Panc1 (cell line): ENCODE results near the gene BTG2. TPM values are rescaled to one million over a fixed set of nuclear protein-coding genes. Genes with fewer than 3 reads are reported as not detected.

Source experiments
- ATAC-seq: fragments of 200-7000 bp; cut with Tn5 transposase; 2 replicates; pipeline ENCODE4 v1.9.1; 2020; ENCODE audit warnings: mild to moderate bottlenecking, moderate library complexity
- BruUV-seq: library from RNA; stranded (reverse); fragments of 400-500 nt; replicated peaks from 2 replicates; lab custom pipeline; 2021; lab: Mats Ljungman, UMichigan
- CTCF ChIA-PET: fragments of 300-600 bp; sonication (Branson Sonifier 250); formaldehyde crosslinking; loops from one replicate; lab custom pipeline; 2022; ENCODE audit warnings: antibody characterized with exemption; lab: Charles Lee
- POLR2A ChIA-PET: fragments of 300-600 bp; sonication (Branson Sonifier 250); formaldehyde crosslinking; loops from one replicate; lab custom pipeline; 2022; ENCODE audit warnings: antibody characterized with exemption; lab: Charles Lee
- DNase-seq: peaks from one replicate; pipeline ENCODE4 v3.0.0-alpha.2; 2010; ENCODE audit warnings: low read depth, low spot score
- H3K27ac ChIP-seq: 2 replicates; pipeline ENCODE4 v1.5.1; 2011; ENCODE audit warnings: mild to moderate bottlenecking, low read length, inconsistent platforms
- H3K27me3 ChIP-seq: fragments of 200-500 bp; sonication (Bioruptor generic); 2 replicates; pipeline ENCODE4 v1.6.0; 2014; ENCODE audit warnings: low read length, inconsistent platforms; ENCODE audit not compliant: control insufficient read depth, insufficient read depth
- H3K36me3 ChIP-seq: fragments of 200-500 bp; sonication (Bioruptor generic); 2 replicates; pipeline ENCODE4 v1.5.1; 2014; ENCODE audit warnings: inconsistent platforms, mild to moderate bottlenecking, low read length, moderate library complexity; ENCODE audit not compliant: control insufficient read depth, insufficient read depth
- H3K4me1 ChIP-seq: 2 replicates; pipeline ENCODE4 v1.5.1; 2011; ENCODE audit warnings: inconsistent platforms, mild to moderate bottlenecking, low read length, moderate library complexity; ENCODE audit not compliant: control insufficient read depth, insufficient read depth
- H3K4me3 ChIP-seq, 2 experiments: 2 replicates each; pipeline ENCODE4 v1.5.1; 2011 to 2012; ENCODE audit warnings: low read depth in 2 of 2, low read length in 2 of 2, mild to moderate bottlenecking in 2 of 2, inconsistent platforms in 1 of 2, moderate library complexity in 1 of 2
- H3K9me3 ChIP-seq: fragments of 200-500 bp; sonication (Bioruptor generic); 2 replicates; pipeline ENCODE4 v1.5.1; 2014; ENCODE audit warnings: low read depth, mild to moderate bottlenecking, inconsistent platforms, low read length, moderate library complexity; ENCODE audit not compliant: control insufficient read depth, insufficient read depth
- CTCF ChIP-seq: fragments of 450-650 bp; IDR thresholded peaks from 2 replicates; pipeline ENCODE4 v1.5.1; 2017; ENCODE audit warnings: mild to moderate bottlenecking
- POLR2AphosphoS5 ChIP-seq: IDR thresholded peaks from 2 replicates; pipeline ENCODE4 v1.6.1; 2012; ENCODE audit warnings: mild to moderate bottlenecking, low read depth, low read length, moderate library complexity
- REST ChIP-seq, 2 experiments: IDR thresholded peaks; 2 replicates each; pipeline ENCODE4 v1.6.1; 2011 to 2012; ENCODE audit warnings: low read depth in 2 of 2, control low read depth in 1 of 2, low read length in 1 of 2, mild to moderate bottlenecking in 1 of 2, moderate library complexity in 1 of 2; ENCODE audit not compliant: insufficient read depth in 1 of 2
- SIN3A ChIP-seq: IDR thresholded peaks from 2 replicates; pipeline ENCODE4 v1.6.1; 2012; ENCODE audit warnings: low read depth, mild to moderate bottlenecking, low read length, moderate library complexity, borderline replicate concordance; ENCODE audit not compliant: insufficient read depth
- TCF7L2 ChIP-seq: IDR thresholded peaks from 2 replicates; pipeline ENCODE4 v1.6.1; 2011; ENCODE audit warnings: mild to moderate bottlenecking, low read depth, low read length, inconsistent platforms
- in situ Hi-C: cut with HindIII; loops from 2 replicates; pipeline ENCODE4 v1.10.0; 2016; ENCODE audit warnings: low sequenced_read_pairs, low pct_unique_long_range_greater_than_20kb
- intact Hi-C: fragments of 100-400 bp; cut with micrococcal nuclease; formaldehyde crosslinking; loops from one replicate; pipeline ENCODE4 v1.10.0; 2022; ENCODE audit not compliant: unreplicated experiment
- total RNA-seq: library from RNA; stranded (reverse); gene quantifications from one replicate; pipeline ENCODE4 v1.2.1, GENCODE V29; 2021; ENCODE audit not compliant: unreplicated experiment

The BTG2 gene
- total RNA-seq, 1 experiment from 2014 or later: 6.1 TPM

GRCh38 chr1:203353486-203353885 is 48.2 kb downstream of the BTG2 start:
- Histone ChIP-seq H3K27ac (no peak overlapping the region), H3K27me3 (peaks cover 26% of the 10 kb centered on the region), H3K9me3 (no peaks in the 10 kb centered on the region), H3K4me3 (no peak overlapping the region), H3K36me3 (no peaks in the 10 kb centered on the region), H3K4me1 (no peaks in the 10 kb centered on the region)
- POLR2A ChIA-PET: no interaction called here
- CTCF ChIA-PET: interaction anchor here (0.6 kb wide), 1 partner anchor 27 kb away, joined by 3 read pairs; no protein-coding TSS in a partner anchor
- in situ Hi-C loops (no loop called here), intact Hi-C loops (no loop called here)
- DNase-seq (no peak), ATAC-seq (no peak)
- no TSS peak for BruUV-seq
- no peak for TF ChIP-seq REST (IDR thresholded peaks at IDR 0.05; ENCODE audit: insufficient read depth in 1 of 2, low read depth in 2 of 2, low read length in 1 of 2)
- no peak for TF ChIP-seq POLR2AphosphoS5
- no peak for TF ChIP-seq CTCF
- TF ChIP-seq SIN3A: no peak
- no peak for TF ChIP-seq TCF7L2

GRCh38 chr1:203354246-203354645 is 48.9 kb downstream of the BTG2 start:
- H3K4me1 ChIP-seq: no peaks in the 10 kb centered on the region
- TF ChIP-seq POLR2AphosphoS5 (no peak), TCF7L2 (no peak), CTCF (no peak), REST (IDR thresholded peaks at IDR 0.05; ENCODE audit: insufficient read depth in 1 of 2, low read depth in 2 of 2, low read length in 1 of 2) (no peak)
- no peak for DNase-seq
- CTCF ChIA-PET: no interaction called here
- H3K4me3 ChIP-seq: no peak overlapping the region
- intact Hi-C loops (no loop called here), in situ Hi-C loops (no loop called here)
- POLR2A ChIA-PET: no interaction called here
- H3K9me3 ChIP-seq: no peaks in the 10 kb centered on the region
- peaks cover 29% of the 10 kb centered on the region for H3K27me3 ChIP-seq
- ATAC-seq: no peak
- H3K36me3 ChIP-seq: no peaks in the 10 kb centered on the region
- no TSS peak for BruUV-seq
- H3K27ac ChIP-seq: no peak overlapping the region
